Epithelial cell of proximal tubule (primary cell): ENCODE measurements around the gene PRPF38B. TPM values are rescaled to one million over a fixed set of nuclear protein-coding genes. Genes with fewer than 3 reads are reported as not detected.
"Not testable (repeated sequence)": the region's sequence is repeated elsewhere in the genome, so short reads cannot be mapped to it uniquely, and the experiment has no call there.

Experiments
- DNase-seq: peaks from one replicate; pipeline ENCODE4 v3.0.0-alpha.2; 2011; ENCODE audit warnings: low read depth
- H3K4me3 ChIP-seq: 2 replicates; pipeline ENCODE4 v1.5.1; 2011; ENCODE audit warnings: low read depth, mild to moderate bottlenecking, low read length
- CTCF ChIP-seq: conservative IDR thresholded peaks from 2 replicates; pipeline ENCODE4 v1.5.1; 2012; ENCODE audit warnings: low read depth, mild to moderate bottlenecking, low read length
- total RNA-seq: library from RNA; depleted of rRNA; stranded (reverse); fragments of >200 nt; gene quantifications from 2 replicates; pipeline ENCODE4 v1.2.3, GENCODE V29; 2015

Gene PRPF38B
- total RNA-seq, 1 donor from 2014 or later: 11.2 TPM

DNA sequence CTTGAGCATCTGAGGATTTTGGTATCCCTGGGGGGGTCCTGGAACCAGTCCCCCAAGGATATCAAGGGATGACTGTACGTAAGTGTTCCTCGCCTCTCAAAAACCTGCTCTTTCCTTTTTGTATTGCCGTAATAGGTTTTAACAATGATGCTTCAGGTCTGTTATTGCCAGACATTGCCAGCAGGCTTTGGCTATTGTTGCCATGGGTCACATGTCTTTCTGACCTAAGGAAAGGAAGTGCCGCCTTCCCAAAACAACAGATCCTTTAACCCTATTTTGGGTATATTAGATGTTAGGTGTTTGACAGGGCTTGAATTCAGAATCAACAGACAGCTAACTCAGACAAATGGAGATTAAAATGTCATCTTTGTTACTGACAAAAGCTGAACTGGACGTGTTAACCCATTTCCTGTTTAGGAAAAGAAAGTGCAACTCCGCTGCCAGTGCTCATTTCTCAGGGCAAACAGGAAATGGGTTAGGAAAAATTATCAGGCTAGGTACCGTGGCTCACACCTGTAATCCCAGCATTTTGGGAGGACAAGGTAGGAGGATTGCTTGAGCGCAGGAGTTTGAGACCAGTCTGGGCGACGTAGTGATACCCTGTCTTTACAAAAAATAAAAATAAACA is 12.4 kb upstream of the PRPF38B start:
- no peak overlapping the region for H3K4me3 ChIP-seq
- no peak for DNase-seq
- TF ChIP-seq CTCF: no peak

DNA sequence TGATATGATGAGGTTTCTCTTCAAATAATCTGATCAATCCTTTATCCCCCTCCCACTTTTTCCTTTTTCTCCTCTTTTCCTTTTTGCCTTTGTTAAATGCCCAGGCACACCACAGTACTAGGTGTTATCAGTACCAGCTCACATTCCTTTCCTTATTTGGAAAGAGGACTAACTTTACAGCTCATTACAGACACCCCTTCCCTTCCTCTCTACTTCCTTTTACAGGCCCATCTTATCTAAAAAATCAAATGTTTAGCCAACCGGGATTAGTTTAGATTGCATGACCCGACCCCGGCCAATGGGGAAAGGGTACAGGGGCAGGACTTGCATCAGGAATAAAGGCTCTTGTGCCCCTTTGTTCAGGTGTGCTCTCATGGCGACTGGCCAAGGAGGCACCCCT is 10.4 kb upstream of the PRPF38B start:
- DNase-seq, H3K4me3 ChIP-seq: not testable (repeated sequence)

- DNase-seq: no peak
- TF ChIP-seq CTCF: no peak
- H3K4me3 ChIP-seq: no peak overlapping the region
Measured at GRCh38 chr1:108685529-108685928, 6.6 kb upstream of the PRPF38B start.

GRCh38 chr1:108686614-108687313 is 5.3 kb upstream of the PRPF38B start:
- no peak for TF ChIP-seq CTCF
- H3K4me3 ChIP-seq: no peak overlapping the region
- DNase-seq: no peak

GRCh38 chr1:108691128-108691941 is 775 bp upstream of the PRPF38B start:
- TF ChIP-seq CTCF: no peak
- DNase-seq: no peak
- H3K4me3 ChIP-seq: peak overlapping the region; percentile 94

DNA sequence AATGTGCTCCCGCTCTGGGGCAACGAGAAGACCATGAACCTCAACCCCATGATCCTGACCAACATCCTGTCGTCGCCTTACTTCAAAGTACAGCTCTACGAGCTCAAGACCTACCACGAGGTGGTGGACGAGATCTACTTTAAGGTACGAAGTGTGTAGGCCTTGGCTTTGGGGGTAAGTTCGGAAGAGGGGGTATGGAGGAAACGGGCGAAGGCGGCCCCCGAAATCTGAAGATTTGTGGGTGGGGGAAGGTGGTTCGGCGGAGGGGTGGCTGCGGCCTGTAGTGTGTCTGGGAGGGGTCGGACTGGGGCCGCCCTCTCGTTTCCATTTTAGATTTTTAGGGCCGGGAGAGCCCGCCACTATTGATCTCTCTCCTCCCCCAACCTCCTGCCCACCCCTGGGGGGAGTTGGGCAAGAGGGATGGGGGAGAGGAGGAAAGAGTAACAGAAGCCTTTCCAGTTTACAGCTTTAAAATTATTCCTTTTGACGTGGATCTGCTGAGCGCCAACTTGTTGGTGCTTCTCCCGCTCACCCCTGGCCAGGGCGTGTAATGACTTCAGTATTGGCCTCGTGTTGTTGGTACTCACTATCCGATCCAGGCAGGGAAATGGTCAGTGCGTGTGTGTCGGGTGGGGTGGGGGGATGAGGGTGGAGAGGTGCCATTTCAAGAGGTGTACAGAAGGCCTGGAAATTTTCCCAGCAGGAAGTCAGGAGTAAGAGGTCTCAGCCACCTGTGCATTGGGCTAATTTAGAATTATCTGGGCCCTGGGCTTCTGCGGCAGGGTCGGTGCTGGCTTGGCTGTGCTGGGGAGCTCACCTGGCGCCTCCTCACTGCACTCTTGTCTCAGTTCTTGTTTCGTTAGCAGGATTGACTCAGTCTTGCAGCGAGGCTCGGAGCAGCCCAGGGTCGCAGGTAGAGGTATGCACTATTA is 880 bp downstream of the PRPF38B start:
- peak overlapping the region; percentile 94 for H3K4me3 ChIP-seq
- DNase-seq: no peak
- TF ChIP-seq CTCF: peak; percentile 24

- no peak for DNase-seq
- TF ChIP-seq CTCF: no peak
Measured at GRCh38 chr1:108695535-108695934, 3.4 kb downstream of the PRPF38B start.

More at GRCh38 chr1:108695535-108695934, 3.4 kb downstream of the PRPF38B start:
- H3K4me3 ChIP-seq: no peak overlapping the region
